NCI-H1048 (cell line): ENCODE measurements around the gene ABRACL.
"Not testable (repeated sequence)": the region's sequence is repeated elsewhere in the genome, so short reads cannot be mapped to it uniquely, and the experiment has no call there.

Experiments used
- DNase-seq: peaks from one replicate; lab custom pipeline; 2025; lab: John Stamatoyannopoulos, UW

ABRACL gene

DNA sequence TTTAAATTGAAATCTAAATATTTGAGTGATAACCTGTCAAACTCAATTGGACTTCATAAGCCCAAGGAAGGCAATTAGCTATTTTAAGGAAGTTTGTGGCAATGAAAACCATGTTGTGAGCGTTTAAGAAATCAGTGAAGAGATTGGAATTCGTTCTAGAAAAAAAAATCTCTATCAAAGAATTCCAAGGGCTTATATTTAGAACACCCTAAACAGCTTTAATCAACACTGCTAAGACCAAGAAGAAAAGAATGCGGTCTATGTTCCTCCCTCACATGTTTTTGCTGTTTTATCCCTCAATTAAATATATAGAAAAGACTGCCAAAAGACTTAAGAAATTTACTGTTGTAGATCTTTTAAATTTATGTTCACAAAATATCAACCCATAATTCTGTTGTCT, 16.6 kb upstream of the ABRACL start:
- no peak for DNase-seq

DNA sequence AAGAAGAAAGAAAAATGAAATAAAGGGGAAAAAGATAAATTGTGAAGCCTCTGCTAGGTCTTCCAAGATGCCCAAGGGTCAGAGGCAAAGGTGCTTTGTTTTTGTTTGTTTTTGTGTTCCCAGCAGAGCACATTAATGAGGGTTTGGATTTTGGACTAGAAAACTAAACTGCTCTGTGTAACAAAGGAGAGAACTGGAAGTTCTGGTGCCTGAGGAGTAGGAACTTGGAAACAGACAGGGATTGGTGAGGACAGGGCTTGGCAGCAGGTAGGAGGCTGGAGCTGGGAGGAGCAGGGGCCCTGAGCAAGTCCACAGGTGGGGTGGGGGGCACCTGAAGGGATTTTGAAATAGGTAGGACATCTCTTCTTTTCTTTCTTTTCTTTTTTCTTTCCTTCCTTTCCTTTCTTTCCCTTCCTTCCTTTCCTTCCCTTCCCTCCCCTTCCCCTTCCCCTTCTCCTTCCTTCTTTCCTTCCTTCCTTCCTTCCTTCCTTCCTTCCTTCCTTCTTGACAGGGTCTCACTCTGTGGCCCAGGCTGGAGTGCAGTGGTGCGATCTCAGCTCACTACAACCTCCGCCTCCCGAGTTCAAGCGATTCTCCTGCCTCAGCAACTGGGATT, 15.3 kb upstream of the ABRACL start:
- DNase-seq: no peak

DNA sequence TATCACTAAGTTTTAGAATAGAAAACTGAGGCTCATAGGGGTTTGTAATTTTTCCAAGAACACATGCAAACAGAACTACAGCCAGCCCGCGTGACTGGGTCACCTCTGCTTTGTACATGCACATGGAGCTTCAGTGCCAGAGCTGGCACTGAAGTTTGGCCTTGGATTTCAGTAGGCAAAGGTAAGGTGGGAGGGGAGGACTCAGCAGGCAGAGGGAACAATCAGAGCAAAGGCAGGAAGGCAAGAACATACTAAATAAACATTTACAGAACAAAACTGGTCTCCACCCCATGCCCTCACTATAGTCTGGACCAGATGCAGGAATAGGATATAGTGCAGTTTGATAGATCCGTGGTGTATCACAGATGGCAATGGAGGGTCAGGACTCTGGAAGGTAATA, 13.6 kb upstream of the ABRACL start:
- no peak for DNase-seq

GRCh38 chr6:139016337-139017213, 12.0 kb upstream of the ABRACL start:
- no peak for DNase-seq

- no peak for DNase-seq
Observed at GRCh38 chr6:139017227-139017626, 11.3 kb upstream of the ABRACL start.

DNA sequence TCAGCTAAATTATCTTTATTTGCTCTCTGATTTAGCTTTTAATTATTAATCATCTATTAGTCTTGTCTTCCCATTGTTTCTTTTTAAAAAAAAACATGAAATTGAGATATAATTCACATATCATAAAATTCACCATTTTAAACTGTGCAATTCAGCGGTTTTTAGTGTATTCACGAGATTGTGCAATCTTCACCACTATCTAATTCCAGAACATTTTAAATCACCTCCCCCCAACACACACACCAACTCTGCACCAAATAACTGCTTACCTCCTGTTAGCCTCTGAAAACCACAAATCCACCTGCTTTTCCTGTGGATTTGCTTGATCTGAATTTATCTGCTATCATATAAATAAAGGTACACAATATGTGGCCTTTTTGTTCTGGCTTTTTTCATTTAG, 8.8 kb upstream of the ABRACL start:
- DNase-seq: no peak

DNA sequence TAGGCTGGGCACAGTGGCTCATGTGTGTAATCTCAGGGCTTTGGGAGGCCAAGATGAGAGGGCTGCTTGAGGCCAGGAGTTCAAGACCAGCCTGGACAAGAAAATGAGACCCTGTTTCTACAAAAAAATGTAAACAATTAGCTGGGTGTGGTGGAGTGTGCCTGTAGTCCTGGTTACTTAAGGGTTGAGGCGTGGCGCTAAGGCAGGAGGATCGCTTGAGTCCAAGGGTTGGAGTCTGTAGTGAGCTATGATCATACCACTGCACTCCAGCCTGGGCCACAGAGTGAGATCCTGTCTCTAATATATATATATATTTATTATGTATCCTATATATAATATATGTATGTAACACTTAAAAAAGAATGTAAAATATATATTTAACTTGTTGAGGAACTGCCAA, 7.9 kb upstream of the ABRACL start:
- no peak for DNase-seq

DNA sequence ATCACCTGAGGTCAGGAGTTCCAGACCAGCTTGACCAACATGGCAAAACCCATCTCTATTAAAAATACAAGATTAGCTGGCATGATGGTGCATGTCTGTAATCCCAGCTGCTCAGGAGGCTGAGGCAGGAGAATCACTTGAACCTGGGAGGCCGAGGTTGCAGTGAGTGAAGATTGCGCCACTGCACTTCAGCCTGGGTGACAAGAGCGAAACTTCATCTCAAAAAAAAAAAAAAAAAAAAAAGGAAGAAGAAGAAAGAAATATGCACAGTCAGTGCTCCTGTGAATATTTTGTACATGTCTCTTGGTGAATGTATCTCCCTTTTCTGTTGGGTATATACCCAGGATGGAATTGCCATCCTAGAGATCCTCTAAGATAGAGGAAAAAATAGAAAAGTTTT, 3.1 kb upstream of the ABRACL start:
- not testable (repeated sequence) for DNase-seq

- DNase-seq: no peak
Observed at GRCh38 chr6:139027620-139028182, 844 bp upstream of the ABRACL start.

GRCh38 chr6:139028215-139028657, 309 bp upstream of the ABRACL start:
- peak; percentile 20 for DNase-seq

- DNase-seq: no peak
Observed at GRCh38 chr6:139029470-139030227, 1.1 kb downstream of the ABRACL start.

DNA sequence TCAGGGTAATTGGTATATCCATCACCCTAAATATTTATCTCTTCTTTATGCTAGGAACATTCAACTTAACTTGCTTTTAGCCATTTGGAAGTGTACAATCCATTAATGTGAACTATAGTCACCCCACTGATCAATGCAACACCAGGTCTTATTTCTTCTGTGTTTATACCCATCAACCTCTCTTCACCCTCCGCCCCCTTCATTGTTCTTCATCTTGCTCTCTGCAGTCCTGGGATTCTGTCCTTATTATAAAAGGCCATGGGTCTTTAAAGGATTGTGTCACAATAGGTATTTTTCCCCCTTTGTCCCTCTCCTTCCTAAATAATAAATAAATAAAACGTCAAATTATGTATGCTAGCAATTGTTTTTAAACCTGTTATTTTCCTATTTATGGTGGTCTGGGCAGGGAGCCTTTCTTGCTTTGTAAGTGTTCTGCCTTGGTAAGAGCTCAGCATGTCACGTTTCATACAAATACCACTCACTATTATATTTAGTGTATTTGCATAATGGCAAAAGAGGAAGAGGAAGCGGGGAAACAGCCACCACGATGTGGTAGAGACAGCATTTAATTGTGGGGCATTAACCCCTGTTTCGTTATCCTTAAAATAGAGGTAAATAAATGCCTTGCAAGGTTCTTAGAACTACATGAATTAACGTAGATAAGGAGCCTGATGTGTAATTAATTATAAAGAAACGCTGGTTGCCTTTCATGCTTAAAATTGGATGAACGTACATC, 1.9 kb downstream of the ABRACL start:
- DNase-seq: peak; percentile 17

DNA sequence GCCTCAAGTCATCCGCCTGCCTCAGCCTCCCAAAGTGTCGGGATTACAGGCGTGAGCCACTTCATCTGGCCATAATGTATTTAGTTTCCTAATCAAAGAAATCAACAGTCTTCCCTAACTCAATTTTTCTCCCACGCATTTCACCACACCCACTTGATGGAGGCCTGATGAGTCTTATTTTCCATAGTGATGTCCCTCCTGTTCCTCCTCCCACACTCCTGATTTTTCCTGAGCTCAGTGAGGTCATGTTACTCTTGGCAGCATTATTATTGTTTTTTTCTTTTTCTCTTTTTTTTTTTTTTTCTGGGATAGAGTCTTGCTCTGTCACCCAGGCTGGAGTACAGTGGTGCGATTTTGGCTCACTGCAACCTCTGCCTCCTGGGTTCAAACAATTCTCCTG, 8.9 kb downstream of the ABRACL start:
- DNase-seq: no peak

GRCh38 chr6:139044250-139044649, 15.7 kb downstream of the ABRACL start:
- no peak for DNase-seq

GRCh38 chr6:139047677-139048076, 19.1 kb downstream of the ABRACL start:
- DNase-seq: no peak

DNA sequence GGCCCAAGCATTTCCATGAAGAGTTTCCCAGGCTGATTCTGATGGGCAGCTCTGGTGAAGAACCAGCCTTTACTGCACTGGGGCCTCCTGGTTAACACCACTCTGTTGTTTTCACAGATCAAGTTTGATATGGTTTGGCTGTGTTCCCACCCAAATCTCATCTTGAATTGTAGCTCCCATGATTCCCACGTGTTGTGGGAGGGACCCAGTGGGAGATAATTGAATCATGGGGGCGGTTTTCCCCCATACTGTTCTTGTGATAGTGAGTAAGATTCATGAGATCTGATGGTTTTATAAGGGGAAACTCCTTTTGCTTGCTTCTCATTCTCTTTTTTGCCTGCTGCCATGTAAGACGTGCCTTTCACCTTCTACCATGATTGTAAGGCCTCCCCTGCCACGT, 20.4 kb downstream of the ABRACL start:
- DNase-seq: not testable (repeated sequence)

DNA sequence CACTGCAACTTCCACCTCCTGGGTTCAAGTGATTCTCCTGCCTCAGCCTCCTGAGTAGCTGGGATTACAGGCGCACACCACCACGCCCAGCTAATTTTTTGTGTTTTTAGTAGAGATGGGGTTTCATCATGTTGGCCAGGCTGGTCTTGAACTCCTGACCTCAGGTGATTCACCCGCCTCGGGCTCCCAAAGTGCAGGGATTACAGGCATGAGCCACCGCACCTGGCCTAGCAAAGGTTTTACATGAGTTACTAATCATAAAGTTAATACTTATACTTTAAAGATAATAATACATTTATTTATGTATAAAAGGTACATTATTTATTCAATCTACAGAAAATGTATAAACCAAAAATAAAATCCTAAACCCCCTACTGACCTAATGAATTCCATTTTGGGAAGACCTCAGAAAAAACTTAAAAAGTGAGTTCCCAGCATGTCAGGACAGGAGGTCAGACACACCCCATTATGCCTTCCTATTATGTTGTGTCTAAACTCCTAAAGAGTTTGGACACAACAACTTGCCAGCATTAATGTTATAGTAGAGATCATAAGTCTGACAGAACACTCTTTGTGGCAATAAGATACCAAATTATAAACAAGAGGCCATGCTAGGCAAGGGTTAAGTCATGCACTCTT, 21.7 kb downstream of the ABRACL start:
- not testable (repeated sequence) for DNase-seq

DNA sequence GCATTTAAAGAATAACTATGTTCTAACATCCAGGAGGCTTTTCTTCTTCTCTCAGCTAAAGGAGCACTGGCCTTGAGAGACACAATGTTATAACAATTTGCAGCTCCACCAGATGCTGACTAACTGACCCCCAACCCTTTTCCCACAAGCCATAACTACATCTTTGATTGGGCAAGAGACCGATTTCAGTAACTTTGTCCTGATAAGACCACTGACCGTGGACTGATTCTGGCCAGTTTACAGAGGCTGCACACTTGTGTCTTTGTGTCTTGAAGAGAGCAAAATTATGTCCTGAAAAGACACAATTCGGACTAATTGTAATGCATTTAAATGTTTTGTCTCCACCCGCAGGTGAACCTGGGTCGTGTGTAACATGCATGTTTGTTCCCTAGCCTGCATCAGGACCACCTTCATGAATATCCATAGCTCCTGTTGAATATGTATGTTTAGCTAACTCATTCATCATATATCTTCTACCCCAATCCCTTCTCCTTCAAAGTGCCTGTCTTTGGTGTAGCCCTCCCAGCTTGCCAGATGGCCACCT, 22.3 kb downstream of the ABRACL start:
- no peak for DNase-seq

- no peak for DNase-seq
Observed at GRCh38 chr6:139051396-139052060, 23.0 kb downstream of the ABRACL start.

- DNase-seq: no peak
Observed at GRCh38 chr6:139053382-139053781, 24.8 kb downstream of the ABRACL start.
